HCT116 (cell line): ENCODE results near the gene TSPYL6.

Experiments
- JUND ChIP-seq: IDR thresholded peaks from 2 replicates; pipeline ENCODE4 v1.6.1; 2012
- RAD21 ChIP-seq: IDR thresholded peaks from 2 replicates; pipeline ENCODE4 v1.6.1; 2012; ENCODE audit warnings: low read depth, mild to moderate bottlenecking
- TF ChIP-seq, protein P1 (sequence below), 3 experiments: fragments of 200-600 bp in 1 of 3; sonication (generic) in 1 of 3; IDR thresholded peaks in 2 of 3; conservative IDR thresholded peaks in 1 of 3; 2 replicates each; pipeline ENCODE4 v1.5.1; 2012 to 2017; ENCODE audit warnings: low read depth in 2 of 3, low read length in 2 of 3, antibody characterized with exemption in 1 of 3, borderline replicate concordance in 1 of 3, control low read depth in 1 of 3, mild to moderate bottlenecking in 1 of 3, mixed read lengths in 1 of 3, mixed run types in 1 of 3, moderate library complexity in 1 of 3; ENCODE audit not compliant: insufficient read depth in 1 of 3

- no peak for TF ChIP-seq RAD21
- no peak for TF ChIP-seq JUND
- TF ChIP-seq, protein P1, sequence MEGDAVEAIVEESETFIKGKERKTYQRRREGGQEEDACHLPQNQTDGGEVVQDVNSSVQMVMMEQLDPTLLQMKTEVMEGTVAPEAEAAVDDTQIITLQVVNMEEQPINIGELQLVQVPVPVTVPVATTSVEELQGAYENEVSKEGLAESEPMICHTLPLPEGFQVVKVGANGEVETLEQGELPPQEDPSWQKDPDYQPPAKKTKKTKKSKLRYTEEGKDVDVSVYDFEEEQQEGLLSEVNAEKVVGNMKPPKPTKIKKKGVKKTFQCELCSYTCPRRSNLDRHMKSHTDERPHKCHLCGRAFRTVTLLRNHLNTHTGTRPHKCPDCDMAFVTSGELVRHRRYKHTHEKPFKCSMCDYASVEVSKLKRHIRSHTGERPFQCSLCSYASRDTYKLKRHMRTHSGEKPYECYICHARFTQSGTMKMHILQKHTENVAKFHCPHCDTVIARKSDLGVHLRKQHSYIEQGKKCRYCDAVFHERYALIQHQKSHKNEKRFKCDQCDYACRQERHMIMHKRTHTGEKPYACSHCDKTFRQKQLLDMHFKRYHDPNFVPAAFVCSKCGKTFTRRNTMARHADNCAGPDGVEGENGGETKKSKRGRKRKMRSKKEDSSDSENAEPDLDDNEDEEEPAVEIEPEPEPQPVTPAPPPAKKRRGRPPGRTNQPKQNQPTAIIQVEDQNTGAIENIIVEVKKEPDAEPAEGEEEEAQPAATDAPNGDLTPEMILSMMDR (IDR thresholded peaks at IDR 0.05 in 2 of 3, conservative IDR thresholded peaks at IDR 0.05 in 1 of 3; ENCODE audit: borderline replicate concordance in 1 of 3, insufficient read depth in 1 of 3, low read depth in 2 of 3, low read length in 2 of 3): no peak
These were observed 16.6 kb downstream of the TSPYL6 start for GRCh38 chr2:54239427-54239826.
